ENCODE measurements around the gene PITX3. TPM values are rescaled to one million over a fixed set of nuclear protein-coding genes. Genes with fewer than 3 reads are reported as not detected.

PITX3 gene
- total and polyA plus RNA-seq, 11 donors, result 0.18 to 9.5 (median 1.3) TPM

DNA sequence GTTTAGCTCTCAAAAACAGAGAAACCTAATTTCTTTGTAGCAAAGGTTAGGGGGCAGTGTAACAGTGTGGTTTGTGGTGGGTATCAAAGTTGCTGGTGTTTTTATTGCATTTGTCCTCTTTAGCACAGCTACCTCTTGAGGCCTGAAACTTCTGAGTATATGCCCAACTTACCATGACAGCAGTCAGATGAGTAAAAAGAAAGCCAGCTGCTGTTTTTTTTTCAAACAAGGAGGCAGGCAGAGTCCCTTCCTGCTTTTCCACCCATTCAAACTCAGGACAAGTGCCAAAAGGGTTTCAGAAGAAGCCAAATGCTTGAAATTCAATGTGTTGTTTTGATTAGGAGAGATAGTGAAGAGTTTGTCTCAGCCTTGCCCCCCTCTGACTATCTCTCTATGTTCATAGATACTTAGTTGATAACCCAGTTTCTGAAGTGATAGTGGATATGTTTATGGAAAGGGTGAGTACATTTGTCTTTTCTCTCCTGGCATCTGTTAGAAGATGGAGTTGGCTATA is 27.1 kb upstream of the PITX3 start:
- no peaks in the 10 kb centered on the region for H3K27me3 ChIP-seq
- no peak for TF ChIP-seq POLR2A (IDR thresholded peaks at IDR 0.05)
- TF ChIP-seq, protein P1, sequence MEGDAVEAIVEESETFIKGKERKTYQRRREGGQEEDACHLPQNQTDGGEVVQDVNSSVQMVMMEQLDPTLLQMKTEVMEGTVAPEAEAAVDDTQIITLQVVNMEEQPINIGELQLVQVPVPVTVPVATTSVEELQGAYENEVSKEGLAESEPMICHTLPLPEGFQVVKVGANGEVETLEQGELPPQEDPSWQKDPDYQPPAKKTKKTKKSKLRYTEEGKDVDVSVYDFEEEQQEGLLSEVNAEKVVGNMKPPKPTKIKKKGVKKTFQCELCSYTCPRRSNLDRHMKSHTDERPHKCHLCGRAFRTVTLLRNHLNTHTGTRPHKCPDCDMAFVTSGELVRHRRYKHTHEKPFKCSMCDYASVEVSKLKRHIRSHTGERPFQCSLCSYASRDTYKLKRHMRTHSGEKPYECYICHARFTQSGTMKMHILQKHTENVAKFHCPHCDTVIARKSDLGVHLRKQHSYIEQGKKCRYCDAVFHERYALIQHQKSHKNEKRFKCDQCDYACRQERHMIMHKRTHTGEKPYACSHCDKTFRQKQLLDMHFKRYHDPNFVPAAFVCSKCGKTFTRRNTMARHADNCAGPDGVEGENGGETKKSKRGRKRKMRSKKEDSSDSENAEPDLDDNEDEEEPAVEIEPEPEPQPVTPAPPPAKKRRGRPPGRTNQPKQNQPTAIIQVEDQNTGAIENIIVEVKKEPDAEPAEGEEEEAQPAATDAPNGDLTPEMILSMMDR (IDR thresholded peaks at IDR 0.05), result no peak
- H3K36me3 ChIP-seq, result peaks cover 0 to 28% (median 0%) of the 10 kb centered on the region in 9 donors
- intact Hi-C loops (cut with DNase I), result no loop called here
- no peak for ATAC-seq
- no peak overlapping the region for H3K4me3 ChIP-seq
- DNase-seq, result no peak
- no peaks in the 10 kb centered on the region for H3K9me3 ChIP-seq
- peaks cover 7 to 73% (median 32%) of the 10 kb centered on the region in 12 donors for H3K4me1 ChIP-seq
- H3K27ac ChIP-seq, result peak overlapping the region in 2 of 12 donors; percentile 8 to 28

DNA sequence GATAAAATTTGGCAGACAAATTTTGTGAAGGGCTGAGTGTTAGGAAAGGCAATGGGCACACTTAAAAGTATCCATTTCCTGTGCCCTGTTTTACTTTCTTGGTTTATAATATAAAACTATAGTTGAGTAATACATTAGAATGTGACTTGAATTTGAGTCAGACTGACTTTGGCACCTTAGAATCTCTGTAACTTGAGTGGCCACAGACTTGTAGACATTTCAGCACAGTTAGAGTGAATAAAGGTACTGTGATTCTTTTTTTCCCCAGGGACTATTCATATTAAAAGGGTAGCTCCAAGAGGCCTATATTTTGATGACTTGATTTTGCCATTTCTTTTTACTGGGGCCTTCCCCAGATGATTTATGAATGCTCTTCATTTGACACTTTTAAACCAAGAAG is 26.4 kb upstream of the PITX3 start:
- no peak for ATAC-seq
- Histone ChIP-seq H3K4me1 (peaks cover 7 to 73% (median 36%) of the 10 kb centered on the region in 12 donors), H3K27me3 (no peaks in the 10 kb centered on the region), H3K9me3 (no peaks in the 10 kb centered on the region), H3K36me3 (peaks cover 0 to 35% (median 6%) of the 10 kb centered on the region in 9 donors), H3K4me3 (no peak overlapping the region), H3K27ac (peak overlapping the region in 2 of 12 donors; percentile 8 to 28)
- TF ChIP-seq POLR2A (IDR thresholded peaks at IDR 0.05), result no peak
- TF ChIP-seq, protein P1 (IDR thresholded peaks at IDR 0.05), result no peak
- no peak for DNase-seq
- intact Hi-C loops (cut with DNase I), result no loop called here

GRCh38 chr10:102266670-102267069 is 25.4 kb upstream of the PITX3 start:
- H3K27ac ChIP-seq, result no peak overlapping the region
- no peak overlapping the region for H3K4me3 ChIP-seq
- WGBS, 4 donors, result 81 to 98% (median 93%) methylated on average over 3 of the region's 3 CpGs
- no peak for ATAC-seq
- peaks cover 7 to 71% (median 45%) of the 10 kb centered on the region in 12 donors for H3K4me1 ChIP-seq
- no peak for DNase-seq
- intact Hi-C loops (cut with DNase I), result no loop called here
- no peak for TF ChIP-seq POLR2A (IDR thresholded peaks at IDR 0.05)
- TF ChIP-seq, protein P1 (IDR thresholded peaks at IDR 0.05), result no peak
- H3K27me3 ChIP-seq, result no peaks in the 10 kb centered on the region
- H3K9me3 ChIP-seq, result no peaks in the 10 kb centered on the region
- H3K36me3 ChIP-seq, result peaks cover 0 to 46% (median 13%) of the 10 kb centered on the region in 9 donors

DNA sequence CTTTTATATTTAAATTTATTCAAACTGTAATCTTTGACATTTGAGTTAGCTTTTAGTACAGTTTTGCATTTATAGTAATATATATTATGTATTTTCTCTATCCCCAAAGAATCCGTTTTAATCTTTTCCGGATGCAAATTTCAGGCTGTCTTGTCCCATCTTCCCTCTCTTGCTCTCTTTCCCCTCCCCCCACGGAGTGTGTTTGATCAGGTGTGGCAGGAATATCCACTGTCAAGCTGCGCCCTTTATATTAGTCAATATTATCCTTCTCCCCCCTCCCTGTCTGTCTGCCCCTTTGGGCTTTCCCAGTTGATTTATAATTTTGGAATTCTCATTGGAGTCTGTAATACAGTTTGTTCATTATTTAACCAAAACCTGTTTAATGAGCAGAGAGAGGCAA is 23.1 kb upstream of the PITX3 start:
- Histone ChIP-seq H3K27ac (no peak overlapping the region), H3K4me1 (peaks cover 7 to 72% (median 44%) of the 10 kb centered on the region in 12 donors), H3K9me3 (no peaks in the 10 kb centered on the region), H3K36me3 (peaks cover 0 to 61% (median 36%) of the 10 kb centered on the region in 9 donors), H3K27me3 (no peaks in the 10 kb centered on the region), H3K4me3 (no peak overlapping the region)
- no peak for ATAC-seq
- WGBS, 4 donors, result 87 to 93% (median 92%) methylated on average over 4 of the region's 4 CpGs
- DNase-seq, result no peak
- TF ChIP-seq POLR2A (IDR thresholded peaks at IDR 0.05), result no peak
- TF ChIP-seq, protein P1 (IDR thresholded peaks at IDR 0.05), result no peak
- intact Hi-C loops (cut with DNase I), result no loop called here
